Common myeloid progenitor, CD34-positive (primary cell): Measurements from ENCODE around the gene AGPAT3.

Experiments
- CTCF ChIA-PET: fragments of 350-600 bp; sonication (Branson Sonifier 250); formaldehyde crosslinking; loops from one replicate; lab custom pipeline; 2021; ENCODE audit warnings: antibody characterized with exemption; lab: Charles Lee
- POLR2A ChIA-PET: fragments of 350-600 bp; sonication (Branson Sonifier 250); formaldehyde crosslinking; loops from one replicate; lab custom pipeline; 2021; ENCODE audit warnings: antibody characterized with exemption; lab: Charles Lee
- DNase-seq, 3 donors: peaks; one replicate each; pipeline versions ENCODE4 v3.0.0 to v3.0.0-alpha.2; 2013
- H3K27ac ChIP-seq, 2 experiments: 1 replicate in 1 of 2; 2 replicates in 1 of 2; pipeline ENCODE4 v1.7.0; 2013; ENCODE audit warnings: inconsistent platforms in 2 of 2, low read length in 2 of 2, mild to moderate bottlenecking in 2 of 2, low read depth in 1 of 2, moderate library complexity in 1 of 2; ENCODE audit not compliant: severe bottlenecking in 2 of 2, insufficient read depth in 1 of 2, poor library complexity in 1 of 2
- H3K27me3 ChIP-seq, 5 experiments: replicated peaks in 2 of 5; 1 replicate in 3 of 5; 2 replicates in 2 of 5; pipeline versions ENCODE4 v1.6.1 to v1.7.0; 2013; ENCODE audit warnings: low read length in 4 of 5, mild to moderate bottlenecking in 2 of 5, moderate library complexity in 2 of 5, inconsistent platforms in 1 of 5; ENCODE audit not compliant: insufficient read depth in 5 of 5, control insufficient read depth in 4 of 5
- H3K36me3 ChIP-seq, 4 experiments: 1 replicate in 2 of 4; 2 replicates in 2 of 4; pipeline versions ENCODE4 v1.6.1 to v1.7.0; 2013; ENCODE audit warnings: low read length in 3 of 4, control low read depth in 1 of 4, mild to moderate bottlenecking in 1 of 4; ENCODE audit not compliant: control insufficient read depth in 4 of 4, insufficient read depth in 4 of 4
- H3K4me1 ChIP-seq, 4 experiments: 1 replicate in 3 of 4; 2 replicates in 1 of 4; pipeline versions ENCODE4 v1.6.1 to v1.7.1; 2013; ENCODE audit warnings: low read length in 3 of 4, mild to moderate bottlenecking in 3 of 4, control low read depth in 1 of 4, inconsistent platforms in 1 of 4, moderate library complexity in 1 of 4; ENCODE audit not compliant: control insufficient read depth in 4 of 4, insufficient read depth in 4 of 4; ENCODE audit errors: control extremely low read depth in 1 of 4
- H3K4me3 ChIP-seq, 7 experiments: 1 replicate in 4 of 7; 2 replicates in 3 of 7; pipeline versions ENCODE4 v1.5.1 to v1.7.0; 2013; ENCODE audit warnings: mild to moderate bottlenecking in 7 of 7, low read length in 6 of 7, moderate library complexity in 6 of 7, inconsistent platforms in 2 of 7, low read depth in 2 of 7, control low read depth in 1 of 7; ENCODE audit not compliant: insufficient read depth in 4 of 7, control insufficient read depth in 1 of 7; ENCODE audit errors: extremely low read depth in 1 of 7
- H3K9me3 ChIP-seq, 5 experiments: 1 replicate in 4 of 5; 2 replicates in 1 of 5; pipeline versions ENCODE4 v1.6.1 to v1.7.1; 2013; ENCODE audit warnings: low read length in 4 of 5, mild to moderate bottlenecking in 2 of 5, inconsistent platforms in 1 of 5, low read depth in 1 of 5, moderate library complexity in 1 of 5; ENCODE audit not compliant: control insufficient read depth in 4 of 5, insufficient read depth in 2 of 5; ENCODE audit errors: control extremely low read depth in 1 of 5
- WGBS: methylation state at CpG from one replicate; pipeline ENCODE4 v1.1.5; 2013; ENCODE audit not compliant: insufficient coverage; 5-methylcytosine and 5-hydroxymethylcytosine counted together

Gene AGPAT3

DNA sequence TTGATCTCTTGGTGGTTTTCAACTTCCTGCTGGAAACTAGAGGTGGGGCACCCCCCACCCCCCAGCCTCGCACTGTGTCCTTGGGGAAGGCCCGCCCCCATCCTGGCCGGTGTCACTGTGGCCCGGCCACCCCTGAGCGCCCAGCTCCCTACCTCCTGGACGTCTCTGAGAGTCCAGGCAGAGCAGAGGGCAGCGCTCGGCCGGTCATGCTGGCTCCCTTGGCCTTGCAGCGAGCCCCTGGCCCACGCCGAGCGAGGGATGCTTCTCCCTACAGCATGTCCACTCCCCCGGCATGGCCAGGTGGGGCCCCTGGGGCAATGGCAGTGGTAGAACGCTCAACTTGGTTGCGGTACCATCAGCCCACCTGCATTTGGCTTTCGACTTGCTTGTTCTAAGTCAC, 118.4 kb downstream of the AGPAT3 start:
- Histone ChIP-seq H3K9me3 (no peaks in the 10 kb centered on the region), H3K36me3 (peaks cover 0 to 31% (median 12%) of the 10 kb centered on the region in 4 experiments), H3K27ac (no peak overlapping the region), H3K27me3 (no peaks in the 10 kb centered on the region), H3K4me1 (peaks cover 0 to 8% (median 4%) of the 10 kb centered on the region in 4 experiments), H3K4me3 (no peak overlapping the region)
- no peak for DNase-seq
- 97% methylated on average over 14 of the region's 17 CpGs for WGBS
- ChIA-PET CTCF (interaction anchor here (0.8 kb wide), 1 partner anchor 20 kb away, joined by 3 read pairs; no protein-coding TSS in a partner anchor), POLR2A (no interaction called here)

DNA sequence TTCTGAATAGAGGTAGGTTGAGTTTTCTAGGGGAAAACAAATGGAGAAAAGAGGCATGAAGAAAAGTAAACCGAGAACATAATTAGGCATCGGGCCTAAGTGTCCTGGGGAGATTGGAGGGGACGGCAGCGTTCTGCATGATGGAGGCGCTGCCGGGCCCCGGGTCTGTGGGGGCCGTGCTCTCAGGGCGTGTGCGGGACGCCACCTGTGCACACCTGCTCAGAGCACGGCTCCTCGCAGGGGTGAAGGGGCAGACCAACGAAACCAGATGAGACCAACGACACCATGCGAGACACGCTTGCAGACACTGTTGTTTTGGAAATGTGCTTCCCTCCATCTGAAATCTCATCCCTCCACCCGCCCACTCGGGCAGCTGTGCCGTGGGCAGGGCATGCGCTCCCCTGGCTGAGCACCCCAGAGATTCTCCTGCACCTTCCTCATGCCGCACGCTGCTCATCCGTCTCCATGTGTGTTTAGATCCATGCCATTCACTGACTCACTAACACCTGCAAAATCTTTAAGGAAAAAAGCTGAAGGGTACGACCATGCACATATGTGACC, 118.9 kb downstream of the AGPAT3 start:
- CTCF ChIA-PET: interaction anchor here (0.6 kb wide), 1 partner anchor 30 kb away, joined by 3 read pairs; no protein-coding TSS in a partner anchor
- POLR2A ChIA-PET: no interaction called here
- Histone ChIP-seq H3K27me3 (no peaks in the 10 kb centered on the region), H3K9me3 (no peaks in the 10 kb centered on the region), H3K4me3 (no peak overlapping the region), H3K36me3 (peaks cover 0 to 28% (median 10%) of the 10 kb centered on the region in 4 experiments), H3K4me1 (peaks cover 0 to 8% (median 4%) of the 10 kb centered on the region in 4 experiments), H3K27ac (no peak overlapping the region)
- 96% methylated on average over 19 of the region's 25 CpGs for WGBS
- no peak for DNase-seq

DNA sequence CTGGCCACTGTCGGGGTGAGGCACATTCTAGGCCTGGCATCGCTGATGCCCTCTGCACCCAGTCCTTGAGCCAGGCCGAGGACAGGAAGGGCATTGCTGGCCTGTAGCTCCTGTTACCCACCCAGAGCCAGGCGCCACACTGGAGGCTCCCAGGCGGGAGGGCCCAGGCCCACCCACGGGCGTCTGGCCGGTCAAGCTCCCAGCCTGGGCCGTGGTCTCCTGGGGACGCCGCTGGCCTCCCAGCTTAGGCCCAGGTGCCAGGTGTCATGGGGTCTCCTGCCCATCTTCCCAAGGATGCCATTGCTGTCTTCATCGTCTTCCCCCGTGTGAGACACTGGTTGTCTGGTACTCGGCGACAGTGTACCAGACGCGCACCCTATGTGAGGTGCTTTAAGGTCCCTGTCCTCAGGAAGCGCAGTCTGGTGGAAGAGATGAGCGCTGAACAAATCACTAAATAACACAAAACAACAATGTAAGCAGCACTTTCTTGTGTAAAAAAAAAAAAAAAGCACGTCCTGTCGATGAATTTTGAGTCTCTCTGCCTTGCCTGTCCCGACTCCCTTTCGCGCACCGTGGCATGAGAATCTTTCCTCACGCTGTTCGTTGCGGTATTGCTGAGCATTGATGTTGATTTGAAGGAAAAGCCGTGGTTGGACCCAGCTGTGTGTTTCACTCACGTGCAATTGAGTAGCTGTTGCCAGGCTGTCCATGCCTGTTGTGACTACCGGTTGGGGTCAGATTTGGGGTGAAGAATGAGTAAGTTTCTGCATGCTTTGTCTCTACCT, 120.1 kb downstream of the AGPAT3 start:
- 94% methylated on average over 24 of the region's 31 CpGs for WGBS
- ChIA-PET CTCF (interaction anchor here (1.2 kb wide), 3 partner anchors 12 to 125 kb away, joined by 3 to 4 read pairs (median 4); no protein-coding TSS in a partner anchor), POLR2A (no interaction called here)
- peak in 2 of 3 donors; percentile 27 to 29 for DNase-seq
- no peak overlapping the region for H3K4me3 ChIP-seq
- H3K27ac ChIP-seq: no peak overlapping the region
- H3K9me3 ChIP-seq: no peaks in the 10 kb centered on the region
- peaks cover 0 to 8% (median 4%) of the 10 kb centered on the region in 4 experiments for H3K4me1 ChIP-seq
- H3K36me3 ChIP-seq: peaks cover 0 to 28% (median 9%) of the 10 kb centered on the region in 4 experiments
- no peaks in the 10 kb centered on the region for H3K27me3 ChIP-seq

DNA sequence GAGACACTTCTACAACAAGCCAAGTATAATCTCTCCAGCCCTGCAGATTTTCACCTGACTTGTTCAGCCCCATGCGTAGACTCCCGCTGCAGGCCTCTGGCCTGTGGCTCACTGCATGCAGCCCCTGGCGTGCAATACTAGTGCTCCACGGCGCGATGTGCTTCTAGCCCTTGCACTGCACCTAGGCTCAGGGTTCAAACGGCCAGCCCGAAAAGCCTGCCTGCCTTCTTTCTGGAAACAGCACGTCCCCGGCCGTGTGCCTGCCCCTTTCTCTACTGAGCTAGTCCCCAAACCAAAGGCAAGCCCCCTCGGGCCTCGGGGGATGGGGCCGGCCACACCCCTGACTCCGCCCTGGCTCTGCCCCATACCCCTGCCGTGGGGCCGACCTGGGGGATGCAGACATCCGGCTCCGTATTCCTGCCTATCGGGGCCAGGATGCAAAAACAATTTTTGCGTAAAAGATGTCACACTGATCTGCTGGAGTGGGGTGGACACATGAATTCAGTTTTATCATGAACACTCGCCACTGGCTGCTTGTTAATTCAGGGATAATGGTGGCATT, 120.7 kb downstream of the AGPAT3 start:
- Histone ChIP-seq H3K36me3 (peaks cover 0 to 24% (median 7%) of the 10 kb centered on the region in 4 experiments), H3K27me3 (no peaks in the 10 kb centered on the region), H3K9me3 (no peaks in the 10 kb centered on the region), H3K4me3 (peak overlapping the region in 1 of 7 experiments; percentile 52), H3K27ac (no peak overlapping the region), H3K4me1 (peaks cover 0 to 8% (median 4%) of the 10 kb centered on the region in 4 experiments)
- POLR2A ChIA-PET: no interaction called here
- WGBS: 41% methylated on average over 16 of the region's 22 CpGs
- CTCF ChIA-PET: interaction anchor here (1.2 kb wide), 3 partner anchors 12 to 126 kb away, joined by 3 to 4 read pairs (median 4); no protein-coding TSS in a partner anchor
- DNase-seq: peak in 2 of 3 donors; percentile 9 to 13

DNA sequence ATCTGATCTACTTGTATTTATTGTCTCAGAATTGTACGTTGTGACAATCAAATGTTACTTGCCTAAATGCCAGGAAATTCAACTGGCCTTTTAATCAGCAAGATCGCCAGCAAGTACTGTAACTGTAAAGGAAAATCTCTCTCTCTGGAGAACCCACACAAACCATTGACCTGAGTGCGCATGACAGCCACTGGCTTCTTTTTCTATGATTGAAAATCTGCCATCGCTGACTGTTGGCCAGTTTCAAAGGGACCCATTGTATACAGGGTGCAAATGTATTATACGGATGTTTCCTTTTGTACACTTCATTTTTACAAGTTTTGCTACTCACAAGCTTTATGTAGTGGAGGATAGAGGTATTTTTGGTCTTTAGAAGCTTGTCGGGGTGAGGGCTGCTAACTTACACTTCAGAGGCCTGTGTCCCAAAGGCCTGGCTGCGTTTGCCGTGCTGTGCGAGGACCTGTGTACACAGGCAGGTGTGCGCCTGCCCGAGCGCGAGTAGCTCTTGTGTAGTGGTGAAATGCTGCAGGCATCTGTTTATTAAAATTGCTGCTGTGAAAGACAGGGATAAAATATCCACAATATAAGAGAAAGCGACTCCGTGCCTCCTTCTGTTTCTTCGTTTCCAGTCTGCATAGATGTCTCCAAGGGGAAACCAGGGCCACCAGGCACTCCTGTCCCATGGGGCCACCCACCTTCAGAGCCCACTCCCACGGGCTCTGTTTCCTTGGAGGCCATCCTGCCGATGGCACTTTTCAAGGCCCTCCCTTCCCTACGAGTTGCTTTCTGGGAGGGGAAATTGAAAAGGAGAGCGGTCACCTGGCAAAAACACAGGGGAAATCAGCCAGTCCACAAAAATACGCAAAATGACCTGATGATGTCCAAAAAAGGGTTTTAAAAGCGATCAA, 121.8 kb downstream of the AGPAT3 start:
- no peaks in the 10 kb centered on the region for H3K9me3 ChIP-seq
- WGBS: 97% methylated on average over 14 of the region's 22 CpGs
- H3K4me3 ChIP-seq: no peak overlapping the region
- no peaks in the 10 kb centered on the region for H3K27me3 ChIP-seq
- H3K27ac ChIP-seq: no peak overlapping the region
- peaks cover 0 to 13% (median 1%) of the 10 kb centered on the region in 4 experiments for H3K36me3 ChIP-seq
- no peak for DNase-seq
- ChIA-PET POLR2A (no interaction called here), CTCF (interaction anchor here (1.4 kb wide), 1 partner anchor 10 kb away, joined by 3 read pairs; no protein-coding TSS in a partner anchor)
- H3K4me1 ChIP-seq: peaks cover 0 to 8% (median 4%) of the 10 kb centered on the region in 4 experiments

DNA sequence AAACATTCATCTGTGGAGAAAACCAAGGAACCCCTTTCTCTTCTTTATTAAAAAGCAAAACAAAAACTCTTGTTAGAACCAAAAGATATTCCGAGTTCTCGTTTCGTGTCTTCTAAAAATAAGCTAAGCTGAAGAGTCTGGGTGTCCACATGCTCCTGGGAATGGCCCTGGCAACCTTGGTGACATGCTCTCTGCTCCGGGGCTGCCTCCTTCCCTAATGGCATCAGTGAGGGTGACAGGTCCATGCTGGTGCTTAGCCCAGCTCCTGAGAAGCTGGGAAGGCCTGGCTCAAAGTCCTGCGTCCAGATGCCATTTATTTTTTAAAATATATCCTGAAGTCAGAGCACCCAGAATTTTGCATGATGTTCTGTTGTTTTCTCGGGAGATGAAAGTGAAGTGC, 122.5 kb downstream of the AGPAT3 start:
- CTCF ChIA-PET: interaction anchor here (1.4 kb wide), 1 partner anchor 10 kb away, joined by 3 read pairs; no protein-coding TSS in a partner anchor

More for the DNA sequence above, 122.5 kb downstream of the AGPAT3 start:
- Histone ChIP-seq H3K9me3 (no peaks in the 10 kb centered on the region), H3K4me1 (peaks cover 0 to 8% (median 4%) of the 10 kb centered on the region in 4 experiments), H3K4me3 (no peak overlapping the region), H3K36me3 (peaks cover 0 to 6% (median 0%) of the 10 kb centered on the region in 4 experiments), H3K27me3 (no peaks in the 10 kb centered on the region), H3K27ac (no peak overlapping the region)
- 100% methylated on average over 5 of the region's 6 CpGs for WGBS
- DNase-seq: no peak
- POLR2A ChIA-PET: no interaction called here
